ENCODE data around the gene ARHGEF12. TPM values are rescaled to one million over a fixed set of nuclear protein-coding genes. Genes with fewer than 3 reads are reported as not detected.

The ARHGEF12 gene
- total and polyA plus RNA-seq, 2 donors, result 12.8 to 13.1 TPM

DNA sequence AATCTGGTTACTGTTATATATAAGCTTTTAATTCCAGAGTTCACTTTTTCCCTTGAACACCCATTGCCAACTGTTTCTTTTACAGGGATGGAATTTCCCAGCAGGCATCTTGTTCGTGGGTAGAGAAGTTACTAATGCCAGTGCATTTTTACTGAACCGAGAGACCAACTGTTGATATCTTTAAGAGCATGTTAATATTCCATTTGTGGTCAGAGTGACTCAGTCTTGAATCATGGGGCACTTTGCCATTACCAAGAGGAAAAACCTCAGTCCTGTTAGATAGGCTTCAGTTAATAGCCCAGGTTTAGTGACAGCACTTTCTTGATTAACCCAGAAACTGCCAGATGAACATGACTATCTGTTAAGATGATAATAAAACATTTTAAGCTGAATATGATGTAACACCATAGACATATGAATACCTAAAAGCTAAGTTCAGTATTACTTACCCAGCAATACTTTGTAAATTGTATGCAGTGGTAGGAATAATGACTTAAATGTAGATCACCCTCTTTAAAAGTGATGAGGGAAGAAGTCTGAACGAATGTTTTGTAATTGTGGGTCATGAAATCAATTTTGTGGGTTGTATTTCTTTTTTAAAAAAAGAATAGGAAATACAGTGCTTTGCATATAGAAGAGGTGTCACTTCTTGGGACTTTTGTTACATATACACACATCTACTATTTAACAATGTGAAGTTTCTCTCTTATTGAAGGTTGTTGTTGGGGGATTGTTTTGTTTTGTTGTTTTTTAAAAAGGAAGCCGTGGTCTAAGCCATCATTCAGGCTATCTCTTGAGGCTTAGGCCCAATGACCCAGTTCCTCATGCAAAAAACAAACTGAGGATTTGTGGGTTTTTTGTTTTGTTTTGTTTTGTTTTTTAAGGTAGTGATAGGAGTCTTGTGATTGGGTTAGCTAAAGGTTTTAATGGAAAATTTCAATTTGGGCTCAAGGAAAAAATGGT is 96.1 kb downstream of the ARHGEF12 start:
- Histone ChIP-seq H3K36me3 (ENCODE audit: control insufficient read depth in 2 of 2, insufficient read depth in 2 of 2, low read length in 1 of 2) (no peaks in the 10 kb centered on the region), H3K4me3 (ENCODE audit: low read length in 2 of 2) (no peak overlapping the region), H3K4me1 (ENCODE audit: control insufficient read depth in 2 of 2, insufficient read depth in 2 of 2, low read length in 2 of 2) (no peaks in the 10 kb centered on the region), H3K27me3 (ENCODE audit: control insufficient read depth in 2 of 2, insufficient read depth in 1 of 2, low read length in 1 of 2) (no peaks in the 10 kb centered on the region), H3K9me3 (ENCODE audit: control insufficient read depth in 2 of 2, insufficient read depth in 1 of 2, low read length in 1 of 2) (no peaks in the 10 kb centered on the region), H3K27ac (ENCODE audit: low read depth in 1 of 2, low read length in 1 of 2) (no peak overlapping the region)
- 65% methylated on average over 4 of the region's 4 CpGs for WGBS
- peak in 1 of 9 donors; percentile 2 for DNase-seq (ENCODE audit: low read depth in 6 of 9, low spot score in 9 of 9)

DNA sequence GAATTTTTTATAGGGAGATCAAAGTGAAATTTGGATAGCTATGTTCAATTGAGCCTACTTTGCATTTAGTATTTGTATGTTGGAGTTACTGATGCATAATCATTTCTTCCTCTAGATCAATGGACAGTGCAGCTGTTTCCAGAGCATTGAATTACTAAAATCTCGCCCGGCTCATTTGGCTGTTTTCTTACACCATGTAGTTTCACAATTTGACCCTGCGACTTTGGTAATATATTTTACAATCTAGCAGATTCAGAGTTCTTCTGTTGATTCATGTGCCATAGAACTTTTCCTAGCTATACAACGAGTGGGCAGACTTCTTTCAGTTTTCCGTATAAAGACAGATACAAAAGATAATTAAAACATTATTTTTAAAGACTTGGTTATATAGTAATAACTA is 105.4 kb downstream of the ARHGEF12 start:
- Histone ChIP-seq H3K36me3 (ENCODE audit: control insufficient read depth in 2 of 2, insufficient read depth in 2 of 2, low read length in 1 of 2) (no peaks in the 10 kb centered on the region), H3K9me3 (ENCODE audit: control insufficient read depth in 2 of 2, insufficient read depth in 1 of 2, low read length in 1 of 2) (no peaks in the 10 kb centered on the region), H3K4me3 (ENCODE audit: low read length in 2 of 2) (no peak overlapping the region)

DNA sequence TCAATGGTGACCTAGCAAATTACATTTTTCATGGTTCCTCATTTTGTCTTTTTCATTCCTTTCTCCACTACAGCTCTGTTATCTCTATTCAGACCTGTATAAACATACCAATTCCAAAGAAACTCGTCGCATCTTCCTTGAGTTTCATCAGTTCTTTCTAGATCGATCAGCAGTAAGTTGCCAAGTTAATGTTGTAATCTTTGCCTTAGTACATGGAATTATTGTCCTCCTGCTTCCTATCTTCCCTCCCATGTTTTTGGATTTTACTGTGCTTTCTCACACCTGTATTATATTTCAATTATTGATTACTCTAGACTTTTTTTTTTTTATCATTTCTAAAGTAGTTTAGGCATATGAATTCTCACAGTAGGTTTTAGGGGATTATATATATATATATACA is 105.8 kb downstream of the ARHGEF12 start:
- H3K36me3 ChIP-seq (ENCODE audit: control insufficient read depth in 2 of 2, insufficient read depth in 2 of 2, low read length in 1 of 2), result no peaks in the 10 kb centered on the region
- no peaks in the 10 kb centered on the region for H3K9me3 ChIP-seq (ENCODE audit: control insufficient read depth in 2 of 2, insufficient read depth in 1 of 2, low read length in 1 of 2)
- no peak overlapping the region for H3K27ac ChIP-seq (ENCODE audit: low read depth in 1 of 2, low read length in 1 of 2)
- 98% methylated on average over 3 of the region's 3 CpGs for WGBS
- no peak overlapping the region for H3K4me3 ChIP-seq (ENCODE audit: low read length in 2 of 2)
- no peaks in the 10 kb centered on the region for H3K27me3 ChIP-seq (ENCODE audit: control insufficient read depth in 2 of 2, insufficient read depth in 1 of 2, low read length in 1 of 2)
- no peaks in the 10 kb centered on the region for H3K4me1 ChIP-seq (ENCODE audit: control insufficient read depth in 2 of 2, insufficient read depth in 2 of 2, low read length in 2 of 2)
- no peak for DNase-seq (ENCODE audit: low read depth in 6 of 9, low spot score in 9 of 9)

More for the DNA sequence above, 105.4 kb downstream of the ARHGEF12 start:
- Histone ChIP-seq H3K4me1 (ENCODE audit: control insufficient read depth in 2 of 2, insufficient read depth in 2 of 2, low read length in 2 of 2) (no peaks in the 10 kb centered on the region), H3K27me3 (ENCODE audit: control insufficient read depth in 2 of 2, insufficient read depth in 1 of 2, low read length in 1 of 2) (no peaks in the 10 kb centered on the region), H3K27ac (ENCODE audit: low read depth in 1 of 2, low read length in 1 of 2) (no peak overlapping the region)
- 94% methylated on average over 5 of the region's 5 CpGs for WGBS
- DNase-seq (ENCODE audit: low read depth in 6 of 9, low spot score in 9 of 9), result no peak

DNA sequence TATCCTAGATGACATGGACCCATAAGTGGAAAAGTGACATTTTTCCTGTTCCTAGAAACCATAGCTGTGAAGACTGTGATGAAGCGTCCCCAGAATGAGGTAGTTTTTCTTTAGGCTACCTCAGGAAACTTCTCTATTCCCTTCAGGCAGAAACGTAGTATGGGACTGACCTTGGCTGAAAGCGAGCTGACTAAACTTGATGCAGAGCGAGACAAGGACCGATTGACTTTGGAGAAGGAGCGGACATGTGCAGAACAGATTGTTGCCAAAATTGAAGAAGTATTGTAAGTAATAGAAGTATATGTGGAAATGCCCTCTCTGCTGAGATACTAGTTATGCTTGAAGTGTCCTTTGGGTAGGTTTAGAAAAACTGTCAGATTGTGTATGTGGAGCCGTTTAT is 110.6 kb downstream of the ARHGEF12 start:
- Histone ChIP-seq H3K4me3 (ENCODE audit: low read length in 2 of 2) (no peak overlapping the region), H3K4me1 (ENCODE audit: control insufficient read depth in 2 of 2, insufficient read depth in 2 of 2, low read length in 2 of 2) (no peaks in the 10 kb centered on the region), H3K9me3 (ENCODE audit: control insufficient read depth in 2 of 2, insufficient read depth in 1 of 2, low read length in 1 of 2) (no peaks in the 10 kb centered on the region), H3K27me3 (ENCODE audit: control insufficient read depth in 2 of 2, insufficient read depth in 1 of 2, low read length in 1 of 2) (no peaks in the 10 kb centered on the region), H3K27ac (ENCODE audit: low read depth in 1 of 2, low read length in 1 of 2) (no peak overlapping the region), H3K36me3 (ENCODE audit: control insufficient read depth in 2 of 2, insufficient read depth in 2 of 2, low read length in 1 of 2) (peaks cover 0 to 2% of the 10 kb centered on the region in 2 donors)
- no peak for DNase-seq (ENCODE audit: low read depth in 6 of 9, low spot score in 9 of 9)
- 97% methylated on average over 7 of the region's 7 CpGs for WGBS

DNA sequence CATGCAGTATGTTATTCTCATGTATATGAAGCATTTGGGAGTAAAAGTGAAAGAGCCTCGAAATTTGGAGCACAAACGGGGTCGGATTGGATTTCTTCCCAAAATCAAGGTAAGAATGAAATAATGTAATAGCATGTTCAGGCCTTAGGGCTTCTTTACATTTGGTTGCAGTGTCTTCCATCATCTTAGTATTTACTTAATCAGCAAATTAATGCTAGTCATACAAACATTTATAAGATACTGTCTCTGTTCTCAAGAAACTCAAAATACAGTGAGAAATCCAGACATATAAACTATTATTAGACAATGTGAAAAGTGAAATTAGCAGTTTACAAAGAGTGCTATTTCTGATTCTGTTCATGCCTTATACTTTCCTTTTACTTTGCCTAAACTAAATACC is 112.0 kb downstream of the ARHGEF12 start:
- no peaks in the 10 kb centered on the region for H3K27me3 ChIP-seq (ENCODE audit: control insufficient read depth in 2 of 2, insufficient read depth in 1 of 2, low read length in 1 of 2)
- H3K36me3 ChIP-seq (ENCODE audit: control insufficient read depth in 2 of 2, insufficient read depth in 2 of 2, low read length in 1 of 2), result peaks cover 0 to 2% of the 10 kb centered on the region in 2 donors
- DNase-seq (ENCODE audit: low read depth in 6 of 9, low spot score in 9 of 9), result no peak
- no peaks in the 10 kb centered on the region for H3K4me1 ChIP-seq (ENCODE audit: control insufficient read depth in 2 of 2, insufficient read depth in 2 of 2, low read length in 2 of 2)
- no peak overlapping the region for H3K4me3 ChIP-seq (ENCODE audit: low read length in 2 of 2)
- no peaks in the 10 kb centered on the region for H3K9me3 ChIP-seq (ENCODE audit: control insufficient read depth in 2 of 2, insufficient read depth in 1 of 2, low read length in 1 of 2)
- H3K27ac ChIP-seq (ENCODE audit: low read depth in 1 of 2, low read length in 1 of 2), result no peak overlapping the region
- 85% methylated on average over 3 of the region's 3 CpGs for WGBS

DNA sequence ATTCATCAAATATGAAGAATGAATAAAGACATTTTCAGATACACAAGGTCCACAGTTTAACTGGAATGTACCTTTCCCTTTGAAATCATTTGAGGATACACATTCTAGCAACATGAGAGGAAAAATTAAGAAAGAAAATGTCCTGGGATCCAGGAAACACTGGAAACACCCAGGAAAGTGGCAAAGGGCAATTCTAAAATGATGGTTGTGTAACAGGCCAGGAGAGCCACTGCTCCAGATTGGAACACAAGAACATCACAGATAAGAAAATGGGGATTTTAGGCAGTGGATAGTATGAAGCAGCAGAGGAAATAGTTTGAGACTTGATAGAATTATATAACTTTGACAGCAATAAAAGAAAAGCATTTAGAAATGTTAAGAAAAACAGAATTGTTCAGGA is 119.3 kb downstream of the ARHGEF12 start:
- Histone ChIP-seq H3K27ac (ENCODE audit: low read depth in 1 of 2, low read length in 1 of 2) (no peak overlapping the region), H3K9me3 (ENCODE audit: control insufficient read depth in 2 of 2, insufficient read depth in 1 of 2, low read length in 1 of 2) (no peaks in the 10 kb centered on the region), H3K27me3 (ENCODE audit: control insufficient read depth in 2 of 2, insufficient read depth in 1 of 2, low read length in 1 of 2) (no peaks in the 10 kb centered on the region), H3K4me1 (ENCODE audit: control insufficient read depth in 2 of 2, insufficient read depth in 2 of 2, low read length in 2 of 2) (no peaks in the 10 kb centered on the region), H3K36me3 (ENCODE audit: control insufficient read depth in 2 of 2, insufficient read depth in 2 of 2, low read length in 1 of 2) (peaks cover 0 to 2% of the 10 kb centered on the region in 2 donors), H3K4me3 (ENCODE audit: low read length in 2 of 2) (no peak overlapping the region)
- no peak for DNase-seq (ENCODE audit: low read depth in 6 of 9, low spot score in 9 of 9)

DNA sequence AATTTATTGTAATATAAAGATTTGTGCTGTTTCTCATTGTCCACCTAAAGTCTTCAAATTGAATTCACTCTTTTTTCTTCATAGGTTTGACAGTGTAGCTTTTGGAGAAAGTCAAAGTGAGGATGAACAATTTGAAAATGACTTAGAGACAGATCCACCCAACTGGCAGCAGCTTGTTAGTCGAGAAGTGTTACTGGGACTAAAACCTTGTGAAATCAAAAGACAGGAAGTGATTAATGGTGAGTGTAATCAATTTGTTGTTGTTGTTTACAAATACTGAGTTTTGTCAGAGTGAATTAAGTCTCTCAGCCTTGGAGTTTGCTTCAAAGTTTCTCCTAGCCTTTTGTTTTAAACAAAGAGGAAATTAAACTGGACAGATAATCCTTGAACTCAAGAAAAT is 121.8 kb downstream of the ARHGEF12 start:
- DNase-seq (ENCODE audit: low read depth in 6 of 9, low spot score in 9 of 9), result no peak
- no peaks in the 10 kb centered on the region for H3K4me1 ChIP-seq (ENCODE audit: control insufficient read depth in 2 of 2, insufficient read depth in 2 of 2, low read length in 2 of 2)
- no peaks in the 10 kb centered on the region for H3K9me3 ChIP-seq (ENCODE audit: control insufficient read depth in 2 of 2, insufficient read depth in 1 of 2, low read length in 1 of 2)
- no peaks in the 10 kb centered on the region for H3K27me3 ChIP-seq (ENCODE audit: control insufficient read depth in 2 of 2, insufficient read depth in 1 of 2, low read length in 1 of 2)
- H3K4me3 ChIP-seq (ENCODE audit: low read length in 2 of 2), result no peak overlapping the region
- WGBS, result 97% methylated on average over 1 of the region's 1 CpG
- H3K27ac ChIP-seq (ENCODE audit: low read depth in 1 of 2, low read length in 1 of 2), result no peak overlapping the region
- no peaks in the 10 kb centered on the region for H3K36me3 ChIP-seq (ENCODE audit: control insufficient read depth in 2 of 2, insufficient read depth in 2 of 2, low read length in 1 of 2)

DNA sequence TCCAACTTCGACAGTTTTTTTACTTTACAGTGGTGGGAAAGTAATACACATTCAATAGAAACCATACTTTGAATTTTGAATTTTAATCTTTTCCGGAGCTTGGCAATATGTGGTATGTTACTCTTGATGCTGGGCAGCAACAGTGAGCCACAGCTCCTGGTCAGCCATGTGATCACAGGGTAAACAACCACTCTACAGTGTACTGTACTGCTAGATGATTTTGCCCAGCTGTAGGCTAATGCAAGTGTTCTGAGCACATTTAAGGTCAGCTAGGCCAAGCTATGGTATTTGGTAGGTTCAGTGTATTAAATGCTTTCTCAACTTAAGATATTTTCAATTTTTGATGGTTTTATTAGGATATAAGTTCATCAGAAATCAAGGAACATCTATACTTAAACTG is 126.6 kb downstream of the ARHGEF12 start:
- H3K27ac ChIP-seq (ENCODE audit: low read depth in 1 of 2, low read length in 1 of 2), result no peak overlapping the region
- no peaks in the 10 kb centered on the region for H3K27me3 ChIP-seq (ENCODE audit: control insufficient read depth in 2 of 2, insufficient read depth in 1 of 2, low read length in 1 of 2)
- WGBS, result 95% methylated on average over 2 of the region's 2 CpGs
- no peak overlapping the region for H3K4me3 ChIP-seq (ENCODE audit: low read length in 2 of 2)
- H3K9me3 ChIP-seq (ENCODE audit: control insufficient read depth in 2 of 2, insufficient read depth in 1 of 2, low read length in 1 of 2), result no peaks in the 10 kb centered on the region
- no peaks in the 10 kb centered on the region for H3K4me1 ChIP-seq (ENCODE audit: control insufficient read depth in 2 of 2, insufficient read depth in 2 of 2, low read length in 2 of 2)
- no peaks in the 10 kb centered on the region for H3K36me3 ChIP-seq (ENCODE audit: control insufficient read depth in 2 of 2, insufficient read depth in 2 of 2, low read length in 1 of 2)
- no peak for DNase-seq (ENCODE audit: low read depth in 6 of 9, low spot score in 9 of 9)

DNA sequence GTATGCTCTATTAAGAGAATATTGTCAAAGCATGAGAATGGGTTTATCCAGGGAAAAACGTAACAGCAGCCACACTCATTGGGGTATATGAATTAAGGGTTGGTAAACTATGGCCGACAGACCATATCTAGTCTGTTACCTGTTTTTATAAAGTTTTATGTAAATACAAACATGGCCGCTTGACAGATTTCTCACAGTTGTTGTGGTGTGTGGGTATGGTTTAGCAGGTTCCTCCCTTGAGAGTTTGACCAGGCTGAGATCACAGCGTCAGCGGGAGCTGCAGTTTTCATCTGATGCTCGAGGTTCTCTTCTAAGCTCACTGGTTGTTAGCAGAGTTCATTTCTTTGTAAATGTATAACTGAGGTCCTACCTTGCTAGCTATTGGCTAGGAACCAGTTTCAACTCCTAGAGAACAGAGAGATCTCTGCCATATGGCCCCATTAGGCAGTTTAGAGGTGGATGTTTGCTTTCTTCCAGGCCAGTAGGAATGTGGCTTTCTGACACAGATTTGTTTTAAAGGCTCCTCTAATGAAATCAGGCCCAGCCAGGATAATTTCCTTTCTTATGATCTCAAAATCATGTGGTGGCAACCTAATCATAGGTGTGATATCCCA is 129.8 kb downstream of the ARHGEF12 start:
- no peak for DNase-seq (ENCODE audit: low read depth in 6 of 9, low spot score in 9 of 9)
- Histone ChIP-seq H3K9me3 (ENCODE audit: control insufficient read depth in 2 of 2, insufficient read depth in 1 of 2, low read length in 1 of 2) (no peaks in the 10 kb centered on the region), H3K4me3 (ENCODE audit: low read length in 2 of 2) (no peak overlapping the region), H3K27me3 (ENCODE audit: control insufficient read depth in 2 of 2, insufficient read depth in 1 of 2, low read length in 1 of 2) (no peaks in the 10 kb centered on the region), H3K4me1 (ENCODE audit: control insufficient read depth in 2 of 2, insufficient read depth in 2 of 2, low read length in 2 of 2) (no peaks in the 10 kb centered on the region), H3K27ac (ENCODE audit: low read depth in 1 of 2, low read length in 1 of 2) (no peak overlapping the region), H3K36me3 (ENCODE audit: control insufficient read depth in 2 of 2, insufficient read depth in 2 of 2, low read length in 1 of 2) (no peaks in the 10 kb centered on the region)
- WGBS, result 90% methylated on average over 6 of the region's 6 CpGs

Data from thymus (tissue), 11 donors.